Activated T-cell treated with anti-CD3 and anti-CD28 coated beads, Interleukin-2, amount 50 U/mL, for 24 hours (primary cell): ENCODE results near the gene RNH1.
"Not testable (repeated sequence)": the region's sequence is repeated elsewhere in the genome, so short reads cannot be mapped to it uniquely, and the experiment has no call there.

Source experiments
- DNase-seq: peaks from one replicate; pipeline ENCODE4 v3.0.0-alpha.2; 2020
- H3K27ac Mint-ChIP-seq: 2 replicates; pipeline ENCODE4 v1.8.0; 2020; ENCODE audit warnings: mild to moderate bottlenecking, mixed read lengths
- H3K27me3 Mint-ChIP-seq: 2 replicates; pipeline ENCODE4 v1.8.0; 2020; ENCODE audit warnings: mixed read lengths
- H3K36me3 Mint-ChIP-seq: 2 replicates; pipeline ENCODE4 v1.8.0; 2020; ENCODE audit warnings: low read depth, mixed read lengths
- H3K4me1 Mint-ChIP-seq: 2 replicates; pipeline ENCODE4 v1.8.0; 2020; ENCODE audit warnings: low read depth, mixed read lengths
- H3K4me3 Mint-ChIP-seq: 2 replicates; pipeline ENCODE4 v1.8.0; 2020; ENCODE audit warnings: mild to moderate bottlenecking, moderate library complexity, mixed read lengths
- H3K9me3 Mint-ChIP-seq: 2 replicates; pipeline ENCODE4 v1.8.0; 2020; ENCODE audit warnings: mixed read lengths

The RNH1 gene

GRCh38 chr11:532986-533585, 26.0 kb upstream of the RNH1 start:
- Mint-ChIP-seq H3K27me3 (no peaks in the 10 kb centered on the region), H3K27ac (no peak overlapping the region), H3K4me3 (no peak overlapping the region), H3K36me3 (peaks cover 25% of the 10 kb centered on the region), H3K9me3 (no peaks in the 10 kb centered on the region), H3K4me1 (peaks cover 19% of the 10 kb centered on the region)
- no peak for DNase-seq

- DNase-seq, result no peak
- Mint-ChIP-seq H3K27ac (no peak overlapping the region), H3K27me3 (no peaks in the 10 kb centered on the region), H3K4me3 (no peak overlapping the region), H3K4me1 (peaks cover 13% of the 10 kb centered on the region), H3K36me3 (peaks cover 25% of the 10 kb centered on the region), H3K9me3 (no peaks in the 10 kb centered on the region)
These were observed 25.5 kb upstream of the RNH1 start for GRCh38 chr11:532527-532985.

GRCh38 chr11:531919-532526, 25.0 kb upstream of the RNH1 start:
- no peaks in the 10 kb centered on the region for H3K27me3 Mint-ChIP-seq
- DNase-seq, result no peak
- H3K27ac Mint-ChIP-seq, result peak overlapping the region; percentile 41
- H3K4me1 Mint-ChIP-seq, result peaks cover 9% of the 10 kb centered on the region
- H3K36me3 Mint-ChIP-seq, result peaks cover 25% of the 10 kb centered on the region
- no peaks in the 10 kb centered on the region for H3K9me3 Mint-ChIP-seq
- H3K4me3 Mint-ChIP-seq, result peak overlapping the region; percentile 16

- H3K36me3 Mint-ChIP-seq, result peaks cover 25% of the 10 kb centered on the region
- H3K27ac Mint-ChIP-seq, result no peak overlapping the region
- no peaks in the 10 kb centered on the region for H3K9me3 Mint-ChIP-seq
- peaks cover 6% of the 10 kb centered on the region for H3K4me1 Mint-ChIP-seq
- no peaks in the 10 kb centered on the region for H3K27me3 Mint-ChIP-seq
- DNase-seq, result no peak
- H3K4me3 Mint-ChIP-seq, result no peak overlapping the region
These were observed 24.2 kb upstream of the RNH1 start for GRCh38 chr11:530960-531831.

GRCh38 chr11:529728-530411, 22.8 kb upstream of the RNH1 start:
- H3K9me3 Mint-ChIP-seq, result no peaks in the 10 kb centered on the region
- no peak overlapping the region for H3K27ac Mint-ChIP-seq
- H3K36me3 Mint-ChIP-seq, result peaks cover 25% of the 10 kb centered on the region
- DNase-seq, result no peak
- no peaks in the 10 kb centered on the region for H3K27me3 Mint-ChIP-seq
- peaks cover 4% of the 10 kb centered on the region for H3K4me1 Mint-ChIP-seq
- no peak overlapping the region for H3K4me3 Mint-ChIP-seq

- H3K4me3 Mint-ChIP-seq, result no peak overlapping the region
- H3K27me3 Mint-ChIP-seq, result no peaks in the 10 kb centered on the region
- H3K36me3 Mint-ChIP-seq, result peaks cover 25% of the 10 kb centered on the region
- H3K4me1 Mint-ChIP-seq, result peaks cover 4% of the 10 kb centered on the region
- no peak overlapping the region for H3K27ac Mint-ChIP-seq
- H3K9me3 Mint-ChIP-seq, result no peaks in the 10 kb centered on the region
- no peak for DNase-seq
These were observed 22.0 kb upstream of the RNH1 start for GRCh38 chr11:528815-529727.

- H3K9me3 Mint-ChIP-seq, result no peaks in the 10 kb centered on the region
- peaks cover 19% of the 10 kb centered on the region for H3K36me3 Mint-ChIP-seq
- H3K27ac Mint-ChIP-seq, result no peak overlapping the region
- H3K4me1 Mint-ChIP-seq, result no peaks in the 10 kb centered on the region
- H3K4me3 Mint-ChIP-seq, result no peak overlapping the region
- no peaks in the 10 kb centered on the region for H3K27me3 Mint-ChIP-seq
- DNase-seq, result no peak
These were observed 21.2 kb upstream of the RNH1 start for GRCh38 chr11:528166-528814.

- H3K36me3 Mint-ChIP-seq, result peaks cover 8% of the 10 kb centered on the region
- no peaks in the 10 kb centered on the region for H3K9me3 Mint-ChIP-seq
- no peak overlapping the region for H3K4me3 Mint-ChIP-seq
- H3K27me3 Mint-ChIP-seq, result no peaks in the 10 kb centered on the region
- no peak for DNase-seq
- H3K4me1 Mint-ChIP-seq, result no peaks in the 10 kb centered on the region
- H3K27ac Mint-ChIP-seq, result no peak overlapping the region
These were observed 19.1 kb upstream of the RNH1 start for GRCh38 chr11:526192-526591.

- Mint-ChIP-seq H3K4me1 (peaks cover 3% of the 10 kb centered on the region), H3K27me3 (no peaks in the 10 kb centered on the region), H3K4me3 (no peak overlapping the region), H3K36me3 (peaks cover 7% of the 10 kb centered on the region), H3K9me3 (peaks cover 7% of the 10 kb centered on the region), H3K27ac (no peak overlapping the region)
- DNase-seq, result no peak
These were observed 14.2 kb upstream of the RNH1 start for GRCh38 chr11:521177-521688.

- Mint-ChIP-seq H3K4me3 (no peak overlapping the region), H3K4me1 (peaks cover 3% of the 10 kb centered on the region), H3K27ac (no peak overlapping the region), H3K36me3 (peaks cover 12% of the 10 kb centered on the region), H3K9me3 (peaks cover 7% of the 10 kb centered on the region), H3K27me3 (no peaks in the 10 kb centered on the region)
- DNase-seq, result no peak
These were observed 13.6 kb upstream of the RNH1 start for GRCh38 chr11:520428-521176.

- peak; percentile 98 for DNase-seq
- peaks cover 3% of the 10 kb centered on the region for H3K4me1 Mint-ChIP-seq
- H3K9me3 Mint-ChIP-seq, result peaks cover 7% of the 10 kb centered on the region
These were observed 11.6 kb upstream of the RNH1 start for GRCh38 chr11:518463-519202.

GRCh38 chr11:516918-517685, 10.1 kb upstream of the RNH1 start:
- not testable (repeated sequence) for H3K4me1 Mint-ChIP-seq, H3K27me3 Mint-ChIP-seq, H3K4me3 Mint-ChIP-seq, DNase-seq, H3K27ac Mint-ChIP-seq, H3K9me3 Mint-ChIP-seq
- H3K36me3 Mint-ChIP-seq, result peaks cover 40% of the 10 kb centered on the region

More at GRCh38 chr11:518463-519202, 11.6 kb upstream of the RNH1 start:
- Mint-ChIP-seq H3K27me3 (no peaks in the 10 kb centered on the region), H3K4me3 (peak overlapping the region; percentile 73), H3K36me3 (peaks cover 27% of the 10 kb centered on the region), H3K27ac (peak overlapping the region; percentile 85)
